Prostate gland (tissue), 2 donors: ENCODE results near the gene DYNC1LI1. TPM values are rescaled to one million over a fixed set of nuclear protein-coding genes. Genes with fewer than 3 reads are reported as not detected.
A peak's percentile ranks its signal among the peaks of the same experiment; 100 is the strongest.

ENCODE experiments used
- DNase-seq: peaks from one replicate; pipeline ENCODE4 v3.0.0-alpha.2; 2019; ENCODE audit warnings: low spot score
- H3K27ac ChIP-seq, 2 donors: fragments of 200-600 bp; sonication (generic); 2 replicates each; pipeline ENCODE4 v1.5.1; 2017 to 2019
- H3K27me3 ChIP-seq: fragments of 200-600 bp; sonication (generic); replicated peaks from 2 replicates; pipeline ENCODE4 v1.5.1; 2019; ENCODE audit not compliant: insufficient read depth
- H3K36me3 ChIP-seq, 2 donors: fragments of 200-600 bp; sonication (generic); 1 replicate in 1 of 2; 2 replicates in 1 of 2; pipeline versions ENCODE4 v1.5.1 to v1.8.1; 2017 to 2019
- H3K4me1 ChIP-seq: fragments of 200-600 bp; sonication (generic); replicated peaks from 2 replicates; pipeline ENCODE4 v1.5.1; 2019
- H3K4me3 ChIP-seq, 2 donors: fragments of 200-600 bp; sonication (generic); 2 replicates each; pipeline ENCODE4 v1.5.1; 2017 to 2019
- H3K9me3 ChIP-seq: fragments of 200-600 bp; sonication (generic); 2 replicates; pipeline ENCODE4 v1.5.1; 2017
- CTCF ChIP-seq, 4 experiments: fragments of 200-600 bp in 2 of 4; fragments of 450-650 bp in 2 of 4; sonication (generic) in 2 of 4; IDR thresholded peaks; 1 replicate in 3 of 4; 2 replicates in 1 of 4; pipeline ENCODE4 v1.5.1; 2016 to 2019; ENCODE audit warnings: antibody characterized with exemption in 4 of 4, mild to moderate bottlenecking in 2 of 4, moderate library complexity in 2 of 4
- POLR2A ChIP-seq: fragments of 450-650 bp; IDR thresholded peaks from one replicate; pipeline ENCODE4 v1.6.1; 2016; ENCODE audit warnings: antibody characterized with exemption, mild to moderate bottlenecking
- POLR2AphosphoS5 ChIP-seq: sonication (generic); formaldehyde crosslinking; IDR thresholded peaks from one replicate; pipeline ENCODE4 v1.6.1; 2017; ENCODE audit warnings: antibody characterized with exemption
- WGBS: methylation state at CpG from one replicate; pipeline ENCODE4 v1.1.5; 2018; 5-methylcytosine and 5-hydroxymethylcytosine counted together
- intact Hi-C: fragments of 100-400 bp; cut with DNase I; formaldehyde crosslinking; loops from one replicate; pipeline ENCODE4 v1.14.2; 2022
- total RNA-seq, 2 donors: library from RNA; depleted of rRNA; stranded (reverse); fragments of >200 nt; gene quantifications; one replicate each; pipeline ENCODE4 v1.1.0, GENCODE V29; 2016

The DYNC1LI1 gene
- total RNA-seq, 2 donors from 2014 or later, result 30.5 to 43.3 TPM

- H3K36me3 ChIP-seq, result no peaks in the 10 kb centered on the region
- no peak for DNase-seq
These were observed 59.7 kb downstream of the DYNC1LI1 start for GRCh38 chr3:32511005-32511404.

GRCh38 chr3:32510075-32510724, 60.5 kb downstream of the DYNC1LI1 start:
- TF ChIP-seq POLR2AphosphoS5, result peak; percentile 34
- peak; percentile 43 to 86 (median 69) for TF ChIP-seq CTCF (IDR thresholded peaks at IDR 0.05)
- no peak for TF ChIP-seq POLR2A
- no peak overlapping the region for H3K4me3 ChIP-seq
- WGBS, result 30% methylated on average over 3 of the region's 3 CpGs
- H3K27me3 ChIP-seq, result no peaks in the 10 kb centered on the region
- H3K4me1 ChIP-seq, result no peaks in the 10 kb centered on the region
- intact Hi-C loops, result no loop called here
- H3K27ac ChIP-seq, result no peak overlapping the region
- no peaks in the 10 kb centered on the region for H3K36me3 ChIP-seq
- DNase-seq, result peak; percentile 58
- H3K9me3 ChIP-seq, result no peaks in the 10 kb centered on the region

More at GRCh38 chr3:32511005-32511404, 59.7 kb downstream of the DYNC1LI1 start:
- TF ChIP-seq POLR2A, result no peak
- TF ChIP-seq CTCF (IDR thresholded peaks at IDR 0.05), result no peak
- no peak for TF ChIP-seq POLR2AphosphoS5
- no peak overlapping the region for H3K27ac ChIP-seq
- WGBS, result 91% methylated on average over 2 of the region's 2 CpGs
- no peak overlapping the region for H3K4me3 ChIP-seq
- H3K4me1 ChIP-seq, result no peaks in the 10 kb centered on the region
- no peaks in the 10 kb centered on the region for H3K27me3 ChIP-seq
- intact Hi-C loops, result no loop called here
- H3K9me3 ChIP-seq, result no peaks in the 10 kb centered on the region

- no peak overlapping the region for H3K27ac ChIP-seq
- no peak for DNase-seq
- intact Hi-C loops, result loop anchor here (2.0 kb wide), 1 partner anchor 156 kb away; no protein-coding TSS in a partner anchor
- H3K9me3 ChIP-seq, result no peaks in the 10 kb centered on the region
- no peaks in the 10 kb centered on the region for H3K36me3 ChIP-seq
- H3K4me1 ChIP-seq, result no peaks in the 10 kb centered on the region
- H3K4me3 ChIP-seq, result no peak overlapping the region
- no peaks in the 10 kb centered on the region for H3K27me3 ChIP-seq
- WGBS, result 51% methylated on average over 7 of the region's 7 CpGs
- TF ChIP-seq CTCF (IDR thresholded peaks at IDR 0.05) (no peak), POLR2A (no peak), POLR2AphosphoS5 (no peak)
These were observed 61.9 kb downstream of the DYNC1LI1 start for GRCh38 chr3:32508711-32509110.

GRCh38 chr3:32506466-32506865, 64.2 kb downstream of the DYNC1LI1 start:
- DNase-seq, result no peak
- H3K4me3 ChIP-seq, result no peak overlapping the region
- H3K27ac ChIP-seq, result no peak overlapping the region
- intact Hi-C loops, result no loop called here
- no peaks in the 10 kb centered on the region for H3K4me1 ChIP-seq
- WGBS, result 86% methylated on average over 4 of the region's 4 CpGs
- TF ChIP-seq POLR2AphosphoS5 (no peak), POLR2A (no peak), CTCF (IDR thresholded peaks at IDR 0.05) (no peak)
- no peaks in the 10 kb centered on the region for H3K27me3 ChIP-seq
- no peaks in the 10 kb centered on the region for H3K9me3 ChIP-seq
- no peaks in the 10 kb centered on the region for H3K36me3 ChIP-seq

GRCh38 chr3:32502946-32503286, 67.7 kb downstream of the DYNC1LI1 start:
- H3K9me3 ChIP-seq, result no peaks in the 10 kb centered on the region
- no peak for DNase-seq
- no peaks in the 10 kb centered on the region for H3K4me1 ChIP-seq
- peak overlapping the region; percentile 84 to 91 for H3K27ac ChIP-seq
- TF ChIP-seq CTCF (IDR thresholded peaks at IDR 0.05), result no peak
- TF ChIP-seq POLR2A, result no peak
- TF ChIP-seq POLR2AphosphoS5, result no peak
- WGBS, result 3% methylated on average over 6 of the region's 6 CpGs
- intact Hi-C loops, result loop anchor here (5.0 kb wide), 2 partner anchors 69 to 279 kb away; partner anchors contain the start of gene DYNC1LI1
- peak overlapping the region; percentile 63 to 78 for H3K4me3 ChIP-seq
- no peaks in the 10 kb centered on the region for H3K27me3 ChIP-seq
- no peaks in the 10 kb centered on the region for H3K36me3 ChIP-seq
